ENCODE measurements around the gene ZBTB7A.

- TF ChIP-seq CTCF (IDR thresholded peaks at IDR 0.05) = no peak
- no peak for TF ChIP-seq POLR2A (IDR thresholded peaks at IDR 0.05)
Observed at GRCh38 chr19:4058693-4059452, 7.8 kb downstream of the ZBTB7A start.
